Suprapubic skin (tissue), 4 donors: ENCODE data around the gene CYB5D1. TPM values are rescaled to one million over a fixed set of nuclear protein-coding genes. Genes with fewer than 3 reads are reported as not detected.
A peak's percentile ranks its signal among the peaks of the same experiment; 100 is the strongest.

ENCODE experiments used
- DNase-seq, 2 donors: peaks; one replicate each; pipeline ENCODE4 v3.0.0-alpha.2; 2019; ENCODE audit warnings: low spot score in 2 of 2
- H3K27ac ChIP-seq: fragments of 200-600 bp; sonication (generic); one replicate; pipeline ENCODE4 v1.5.1; 2019
- H3K27me3 ChIP-seq: fragments of 200-600 bp; sonication (generic); one replicate; pipeline ENCODE4 v1.5.1; 2019
- H3K36me3 ChIP-seq: fragments of 200-600 bp; sonication (generic); one replicate; pipeline ENCODE4 v1.5.1; 2019
- H3K4me1 ChIP-seq: fragments of 200-600 bp; sonication (generic); one replicate; pipeline ENCODE4 v1.5.1; 2019
- H3K4me3 ChIP-seq: fragments of 200-600 bp; sonication (generic); one replicate; pipeline ENCODE4 v1.5.1; 2019; ENCODE audit warnings: mild to moderate bottlenecking
- H3K9me3 ChIP-seq: fragments of 200-600 bp; sonication (generic); one replicate; pipeline ENCODE4 v1.5.1; 2019
- EP300 ChIP-seq: sonication (generic); formaldehyde crosslinking; IDR thresholded peaks from one replicate; pipeline ENCODE4 v1.6.1; 2017; ENCODE audit warnings: antibody characterized with exemption
- POLR2A ChIP-seq, 2 donors: fragments of 450-650 bp; IDR thresholded peaks; one replicate each; pipeline ENCODE4 v1.6.1; 2017; ENCODE audit warnings: antibody characterized with exemption in 2 of 2, mild to moderate bottlenecking in 2 of 2, moderate library complexity in 2 of 2
- POLR2AphosphoS5 ChIP-seq, 3 donors: sonication (generic); formaldehyde crosslinking; IDR thresholded peaks; one replicate each; pipeline ENCODE4 v1.6.1; 2017; ENCODE audit warnings: antibody characterized with exemption in 3 of 3
- WGBS: methylation state at CpG from one replicate; pipeline ENCODE4 v1.1.5; 2018; 5-methylcytosine and 5-hydroxymethylcytosine counted together
- total RNA-seq, 4 donors: library from RNA; depleted of rRNA; stranded (reverse); fragments of >200 nt; gene quantifications; one replicate each; pipeline ENCODE4 v1.1.0, GENCODE V29; 2016
- TF ChIP-seq, protein P1 (sequence below), 2 donors: fragments of 200-600 bp in 1 of 2; fragments of 450-650 bp in 1 of 2; sonication (generic) in 1 of 2; IDR thresholded peaks; one replicate each; pipeline ENCODE4 v1.5.1; 2016 to 2019; ENCODE audit warnings: antibody characterized with exemption in 2 of 2, mild to moderate bottlenecking in 1 of 2, moderate library complexity in 1 of 2

CYB5D1 gene
- total RNA-seq, 4 donors from 2014 or later = 7.1 to 10.8 (median 9.8) TPM

DNA sequence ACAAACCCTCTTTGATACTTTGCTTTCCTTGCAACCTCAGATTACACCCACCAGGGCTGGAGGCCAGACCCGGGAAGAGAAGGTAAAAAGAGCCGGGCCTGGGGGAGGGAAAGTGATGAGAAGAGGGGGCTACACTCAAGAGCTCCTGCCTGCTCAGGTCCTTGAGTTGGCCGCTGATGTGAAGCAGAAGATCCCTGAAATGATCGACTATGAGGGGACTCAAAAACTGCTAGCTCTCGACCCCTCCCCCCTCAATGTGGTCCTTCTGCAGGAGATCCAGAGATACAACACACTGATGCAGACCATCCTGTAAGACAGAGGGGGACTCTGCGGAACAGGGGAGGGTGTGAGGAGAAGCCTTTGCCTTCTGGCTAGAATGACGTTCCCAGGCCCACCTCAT lies 26.6 kb upstream of the CYB5D1 start:
- peaks cover 13% of the 10 kb centered on the region for H3K4me1 ChIP-seq
- no peak overlapping the region for H3K27ac ChIP-seq

DNA sequence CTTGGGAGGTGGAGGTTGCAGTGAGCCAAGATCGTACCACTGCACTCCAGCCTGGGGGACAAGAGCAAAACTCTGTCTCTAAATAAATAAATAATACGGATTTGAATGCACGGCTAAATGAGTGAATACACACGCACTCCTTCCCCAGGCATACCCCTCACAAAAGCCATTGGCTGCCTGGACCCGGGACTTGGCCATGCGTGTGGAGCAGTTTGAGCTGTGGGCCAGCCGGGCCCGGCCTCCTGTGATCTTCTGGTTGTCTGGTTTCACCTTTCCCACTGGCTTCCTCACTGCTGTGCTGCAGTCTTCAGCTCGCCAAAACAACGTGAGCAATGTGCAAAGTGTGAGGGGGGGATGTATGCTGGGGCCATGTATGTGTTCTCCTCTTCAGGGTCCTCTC lies 25.4 kb upstream of the CYB5D1 start:
- DNase-seq = no peak
- H3K27ac ChIP-seq = no peak overlapping the region
- peaks cover 3% of the 10 kb centered on the region for H3K27me3 ChIP-seq
- no peaks in the 10 kb centered on the region for H3K36me3 ChIP-seq
- no peaks in the 10 kb centered on the region for H3K9me3 ChIP-seq
- TF ChIP-seq POLR2AphosphoS5 (IDR thresholded peaks at IDR 0.05) = no peak
- TF ChIP-seq, protein P1, sequence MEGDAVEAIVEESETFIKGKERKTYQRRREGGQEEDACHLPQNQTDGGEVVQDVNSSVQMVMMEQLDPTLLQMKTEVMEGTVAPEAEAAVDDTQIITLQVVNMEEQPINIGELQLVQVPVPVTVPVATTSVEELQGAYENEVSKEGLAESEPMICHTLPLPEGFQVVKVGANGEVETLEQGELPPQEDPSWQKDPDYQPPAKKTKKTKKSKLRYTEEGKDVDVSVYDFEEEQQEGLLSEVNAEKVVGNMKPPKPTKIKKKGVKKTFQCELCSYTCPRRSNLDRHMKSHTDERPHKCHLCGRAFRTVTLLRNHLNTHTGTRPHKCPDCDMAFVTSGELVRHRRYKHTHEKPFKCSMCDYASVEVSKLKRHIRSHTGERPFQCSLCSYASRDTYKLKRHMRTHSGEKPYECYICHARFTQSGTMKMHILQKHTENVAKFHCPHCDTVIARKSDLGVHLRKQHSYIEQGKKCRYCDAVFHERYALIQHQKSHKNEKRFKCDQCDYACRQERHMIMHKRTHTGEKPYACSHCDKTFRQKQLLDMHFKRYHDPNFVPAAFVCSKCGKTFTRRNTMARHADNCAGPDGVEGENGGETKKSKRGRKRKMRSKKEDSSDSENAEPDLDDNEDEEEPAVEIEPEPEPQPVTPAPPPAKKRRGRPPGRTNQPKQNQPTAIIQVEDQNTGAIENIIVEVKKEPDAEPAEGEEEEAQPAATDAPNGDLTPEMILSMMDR (IDR thresholded peaks at IDR 0.05) = no peak
- no peak for TF ChIP-seq POLR2A (IDR thresholded peaks at IDR 0.05)
- peaks cover 25% of the 10 kb centered on the region for H3K4me1 ChIP-seq
- H3K4me3 ChIP-seq = no peak overlapping the region
- 93% methylated on average over 10 of the region's 10 CpGs for WGBS

More for the DNA sequence above, 26.6 kb upstream of the CYB5D1 start:
- peaks cover 3% of the 10 kb centered on the region for H3K27me3 ChIP-seq
- H3K36me3 ChIP-seq = no peaks in the 10 kb centered on the region
- no peaks in the 10 kb centered on the region for H3K9me3 ChIP-seq
- DNase-seq = no peak
- WGBS = 76% methylated on average over 7 of the region's 7 CpGs
- H3K4me3 ChIP-seq = no peak overlapping the region
- TF ChIP-seq POLR2AphosphoS5 (IDR thresholded peaks at IDR 0.05) (no peak), EP300 (no peak), POLR2A (IDR thresholded peaks at IDR 0.05) (no peak)
- TF ChIP-seq, protein P1 (IDR thresholded peaks at IDR 0.05) = no peak

- DNase-seq = peak in 1 of 2 donors; percentile 64
- Histone ChIP-seq H3K27ac (peak overlapping the region; percentile 98), H3K27me3 (no peaks in the 10 kb centered on the region), H3K4me3 (peak overlapping the region; percentile 65), H3K9me3 (no peaks in the 10 kb centered on the region), H3K36me3 (no peaks in the 10 kb centered on the region), H3K4me1 (peaks cover 32% of the 10 kb centered on the region)
- TF ChIP-seq, protein P1 (IDR thresholded peaks at IDR 0.05) = no peak
- no peak for TF ChIP-seq EP300
- TF ChIP-seq POLR2AphosphoS5 (IDR thresholded peaks at IDR 0.05) = no peak
- no peak for TF ChIP-seq POLR2A (IDR thresholded peaks at IDR 0.05)
- WGBS = 33% methylated on average over 19 of the region's 19 CpGs
Observed at GRCh38 chr17:7833011-7833794, 24.6 kb upstream of the CYB5D1 start.

- peak within 1 kb of the TSS; percentile 65 for H3K4me3 ChIP-seq
- peaks cover 40% of the 10 kb centered on the region for H3K4me1 ChIP-seq
- TF ChIP-seq POLR2A (IDR thresholded peaks at IDR 0.05) = no peak
- no peak for TF ChIP-seq EP300
- peak in 1 of 3 donors; percentile 1 for TF ChIP-seq POLR2AphosphoS5 (IDR thresholded peaks at IDR 0.05)
- under 1% methylated on average over 36 of the region's 49 CpGs for WGBS
- peak within 1 kb of the TSS; percentile 98 for H3K27ac ChIP-seq
- H3K27me3 ChIP-seq = no peaks in the 10 kb centered on the region
- no peaks in the 10 kb centered on the region for H3K9me3 ChIP-seq
- peak; percentile 97 to 98 for DNase-seq
- H3K36me3 ChIP-seq = no peaks in the 10 kb centered on the region
Observed at GRCh38 chr17:7833795-7834541, 23.8 kb upstream of the CYB5D1 start, which contains the start of gene KDM6B. Gene KDM6B (plus strand): TSS chr17:7834217. CDS start chr17:7845555, 11,338 bp downstream.

GRCh38 chr17:7834542-7834956 lies 23.3 kb upstream of the CYB5D1 start:
- Histone ChIP-seq H3K9me3 (no peaks in the 10 kb centered on the region), H3K27ac (peak overlapping the region; percentile 98), H3K27me3 (no peaks in the 10 kb centered on the region), H3K36me3 (no peaks in the 10 kb centered on the region), H3K4me3 (peak overlapping the region; percentile 65), H3K4me1 (peaks cover 46% of the 10 kb centered on the region)
- TF ChIP-seq POLR2AphosphoS5 (IDR thresholded peaks at IDR 0.05) = no peak
- no peak for TF ChIP-seq EP300
- TF ChIP-seq, protein P1 (IDR thresholded peaks at IDR 0.05) = no peak
- no peak for TF ChIP-seq POLR2A (IDR thresholded peaks at IDR 0.05)
- 0% methylated on average over 3 of the region's 20 CpGs for WGBS
- DNase-seq = peak in 1 of 2 donors; percentile 92
